ENCODE measurements around the gene ZNF3.

GRCh38 chr7:100027197-100027596, 54.3 kb downstream of the ZNF3 start:
- TF ChIP-seq TARDBP (IDR thresholded peaks at IDR 0.05) (no peak), ARNT (IDR thresholded peaks at IDR 0.05) (no peak), LEF1 (IDR thresholded peaks at IDR 0.05; ENCODE audit: borderline replicate concordance) (no peak), SUZ12 (IDR thresholded peaks at IDR 0.05) (no peak), PKNOX1 (IDR thresholded peaks at IDR 0.05) (no peak), BHLHE40 (IDR thresholded peaks at IDR 0.05; ENCODE audit: borderline replicate concordance) (no peak), NFRKB (IDR thresholded peaks at IDR 0.05) (no peak), SP1 (IDR thresholded peaks at IDR 0.05) (no peak), ELF4 (IDR thresholded peaks at IDR 0.05) (no peak), L3MBTL2 (conservative IDR thresholded peaks at IDR 0.05) (no peak), FOXM1 (IDR thresholded peaks at IDR 0.05; ENCODE audit: borderline replicate concordance) (no peak), FOXA1 (IDR thresholded peaks at IDR 0.05) (no peak), HDGF (IDR thresholded peaks at IDR 0.05; ENCODE audit: borderline replicate concordance) (no peak), ZNF384 (IDR thresholded peaks at IDR 0.05) (no peak)
